Uterus (tissue), 4 donors: Measurements from ENCODE around the gene ZNF385C. TPM values are rescaled to one million over a fixed set of nuclear protein-coding genes. Genes with fewer than 3 reads are reported as not detected.

Source experiments
- DNase-seq, 2 donors: peaks; one replicate each; pipeline ENCODE4 v3.0.0-alpha.2; 2019 to 2020
- H3K27ac ChIP-seq, 2 donors: fragments of 200-600 bp; sonication (generic); 1 replicate in 1 of 2; 2 replicates in 1 of 2; pipeline ENCODE4 v1.5.1; 2016 to 2018
- H3K27me3 ChIP-seq, 2 donors: fragments of 200-600 bp; sonication (generic); one replicate each; pipeline ENCODE4 v1.5.1; 2018 to 2019; ENCODE audit warnings: control low read depth in 1 of 2
- H3K36me3 ChIP-seq, 2 donors: fragments of 200-600 bp; sonication (generic); one replicate each; pipeline ENCODE4 v1.5.1; 2019; ENCODE audit warnings: control low read depth in 1 of 2
- H3K4me1 ChIP-seq, 2 donors: fragments of 200-600 bp; sonication (generic); one replicate each; pipeline ENCODE4 v1.5.1; 2018 to 2019; ENCODE audit warnings: control low read depth in 1 of 2
- H3K4me3 ChIP-seq, 2 donors: fragments of 200-600 bp; sonication (generic); 1 replicate in 1 of 2; 2 replicates in 1 of 2; pipeline ENCODE4 v1.5.1; 2018 to 2019; ENCODE audit warnings: mild to moderate bottlenecking in 1 of 2
- H3K9me3 ChIP-seq, 2 donors: fragments of 200-600 bp; sonication (generic); one replicate each; pipeline ENCODE4 v1.5.1; 2019; ENCODE audit warnings: control low read depth in 1 of 2
- POLR2A ChIP-seq, 2 donors: fragments of 450-650 bp; IDR thresholded peaks; one replicate each; pipeline ENCODE4 v1.6.1; 2016; ENCODE audit warnings: antibody characterized with exemption in 2 of 2, mild to moderate bottlenecking in 1 of 2, moderate library complexity in 1 of 2
- intact Hi-C: fragments of 100-400 bp; cut with DNase I; formaldehyde crosslinking; loops from one replicate; pipeline ENCODE4 v1.15.1; 2023; ENCODE audit warnings: low total_unique reads
- total RNA-seq, 4 donors: library from RNA; depleted of rRNA in 3 of 4; stranded (reverse); fragments of >200 nt in 3 of 4; gene quantifications; one replicate each; pipeline versions ENCODE4 v1.1.0 to v1.2.4, GENCODE V29; 2014 to 2023
- TF ChIP-seq, protein P1 (sequence below), 4 experiments: fragments of 200-600 bp in 2 of 4; fragments of 450-650 bp in 2 of 4; sonication (generic) in 2 of 4; IDR thresholded peaks; one replicate each; pipeline ENCODE4 v1.5.1; 2016 to 2019; ENCODE audit warnings: antibody characterized with exemption in 4 of 4, mild to moderate bottlenecking in 2 of 4, moderate library complexity in 1 of 4
- donor health status: DM: yes; HTN: yes; CAD: no.

ZNF385C gene
- total RNA-seq, 4 donors from 2014 or later: 0.48 to 1.0 TPM; not detected in 2

DNA sequence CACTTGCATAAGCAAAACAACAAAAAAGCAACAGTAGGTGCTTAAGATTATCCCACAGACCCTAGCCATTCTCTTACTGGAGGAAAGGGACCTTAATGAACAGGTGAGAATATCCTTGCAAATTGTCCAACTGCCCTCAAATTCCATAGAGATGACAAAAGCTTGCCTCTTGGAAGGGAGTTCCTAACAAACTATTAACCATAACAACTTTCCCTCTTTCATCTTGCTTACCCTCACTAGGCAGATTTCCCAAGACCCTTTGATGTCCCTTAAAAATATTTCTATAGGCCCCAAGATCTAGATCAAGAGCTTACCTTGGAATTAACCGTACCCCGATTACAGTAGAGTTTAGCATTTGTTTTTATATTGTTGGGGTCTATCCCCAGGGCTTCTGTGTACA lies 109.9 kb downstream of the ZNF385C start:
- no peaks in the 10 kb centered on the region for H3K9me3 ChIP-seq
- no peaks in the 10 kb centered on the region for H3K36me3 ChIP-seq
- H3K27me3 ChIP-seq: no peaks in the 10 kb centered on the region
- no peak for DNase-seq
- TF ChIP-seq, protein P1, sequence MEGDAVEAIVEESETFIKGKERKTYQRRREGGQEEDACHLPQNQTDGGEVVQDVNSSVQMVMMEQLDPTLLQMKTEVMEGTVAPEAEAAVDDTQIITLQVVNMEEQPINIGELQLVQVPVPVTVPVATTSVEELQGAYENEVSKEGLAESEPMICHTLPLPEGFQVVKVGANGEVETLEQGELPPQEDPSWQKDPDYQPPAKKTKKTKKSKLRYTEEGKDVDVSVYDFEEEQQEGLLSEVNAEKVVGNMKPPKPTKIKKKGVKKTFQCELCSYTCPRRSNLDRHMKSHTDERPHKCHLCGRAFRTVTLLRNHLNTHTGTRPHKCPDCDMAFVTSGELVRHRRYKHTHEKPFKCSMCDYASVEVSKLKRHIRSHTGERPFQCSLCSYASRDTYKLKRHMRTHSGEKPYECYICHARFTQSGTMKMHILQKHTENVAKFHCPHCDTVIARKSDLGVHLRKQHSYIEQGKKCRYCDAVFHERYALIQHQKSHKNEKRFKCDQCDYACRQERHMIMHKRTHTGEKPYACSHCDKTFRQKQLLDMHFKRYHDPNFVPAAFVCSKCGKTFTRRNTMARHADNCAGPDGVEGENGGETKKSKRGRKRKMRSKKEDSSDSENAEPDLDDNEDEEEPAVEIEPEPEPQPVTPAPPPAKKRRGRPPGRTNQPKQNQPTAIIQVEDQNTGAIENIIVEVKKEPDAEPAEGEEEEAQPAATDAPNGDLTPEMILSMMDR (IDR thresholded peaks at IDR 0.05): no peak
- no peak for TF ChIP-seq POLR2A (IDR thresholded peaks at IDR 0.05)
- intact Hi-C loops: no loop called here
- no peak overlapping the region for H3K4me3 ChIP-seq
- H3K27ac ChIP-seq: no peak overlapping the region
- H3K4me1 ChIP-seq: no peaks in the 10 kb centered on the region

DNA sequence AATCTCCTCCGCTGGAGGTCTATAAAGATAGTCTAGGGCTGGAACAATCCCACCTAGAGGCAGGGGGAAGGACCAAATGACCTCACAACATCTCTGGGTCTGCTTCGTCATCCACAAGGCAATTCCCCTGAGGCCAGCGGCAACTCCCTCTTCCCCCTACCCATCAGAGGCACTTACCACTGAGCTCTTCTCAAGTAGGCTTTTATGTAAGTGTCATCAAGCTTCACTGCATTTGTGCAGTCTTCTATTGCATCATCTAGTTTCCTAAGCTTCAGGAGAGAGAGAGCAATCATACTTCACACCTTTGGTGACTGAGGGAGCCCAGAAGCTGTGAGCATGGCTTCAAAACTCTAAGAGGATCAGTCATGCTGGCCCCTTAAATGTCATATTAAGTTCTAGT lies 110.6 kb downstream of the ZNF385C start:
- H3K27ac ChIP-seq: no peak overlapping the region
- intact Hi-C loops: no loop called here
- H3K4me1 ChIP-seq: no peaks in the 10 kb centered on the region
- H3K4me3 ChIP-seq: no peak overlapping the region
- TF ChIP-seq, protein P1 (IDR thresholded peaks at IDR 0.05): no peak
- no peak for TF ChIP-seq POLR2A (IDR thresholded peaks at IDR 0.05)
- H3K36me3 ChIP-seq: no peaks in the 10 kb centered on the region
- no peaks in the 10 kb centered on the region for H3K9me3 ChIP-seq
- no peaks in the 10 kb centered on the region for H3K27me3 ChIP-seq
- DNase-seq: no peak

DNA sequence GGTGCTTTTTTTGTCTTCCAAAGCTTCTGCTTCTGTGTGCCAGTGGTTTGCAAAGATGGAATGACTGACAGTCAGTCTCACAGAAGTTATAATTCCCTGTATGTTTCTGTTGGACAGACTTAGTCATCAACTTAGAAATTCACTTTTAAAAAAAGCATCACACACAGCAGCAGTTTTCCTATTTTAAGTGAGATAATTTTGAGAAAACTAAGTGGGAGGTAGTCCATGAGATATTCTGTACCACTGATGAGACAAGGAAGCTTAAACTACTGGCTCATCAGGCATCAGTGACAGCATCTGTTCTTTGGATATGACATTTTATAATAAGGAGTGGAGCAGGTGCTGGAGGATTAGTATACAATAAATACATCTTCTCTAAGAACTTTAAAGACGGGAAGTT lies 111.6 kb downstream of the ZNF385C start:
- intact Hi-C loops: no loop called here

DNA sequence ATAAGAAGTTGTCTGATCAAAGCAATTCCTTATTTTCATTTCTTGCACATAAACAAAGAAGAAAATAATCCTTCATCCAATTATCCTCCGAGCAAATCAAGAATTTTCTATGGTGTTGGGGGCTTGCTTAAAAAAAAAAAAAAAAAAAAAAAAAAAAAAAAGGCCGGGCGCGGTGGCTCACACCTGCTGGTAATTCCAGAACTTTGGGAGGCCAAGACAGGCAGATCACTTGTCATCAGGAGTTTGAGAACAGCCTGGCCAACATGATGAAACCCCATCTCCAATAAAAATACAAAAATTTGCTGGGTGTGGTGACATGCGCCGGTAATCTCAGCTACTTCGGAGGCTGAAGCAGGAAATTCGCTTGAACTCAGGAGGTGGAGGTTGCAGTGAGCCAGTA lies 112.4 kb downstream of the ZNF385C start:
- TF ChIP-seq POLR2A (IDR thresholded peaks at IDR 0.05): no peak
- TF ChIP-seq, protein P1 (IDR thresholded peaks at IDR 0.05): no peak
- H3K9me3 ChIP-seq: no peaks in the 10 kb centered on the region
- H3K36me3 ChIP-seq: no peaks in the 10 kb centered on the region
- no peak overlapping the region for H3K4me3 ChIP-seq
- no peak for DNase-seq
- H3K27ac ChIP-seq: no peak overlapping the region
- intact Hi-C loops: no loop called here
- no peaks in the 10 kb centered on the region for H3K27me3 ChIP-seq
- H3K4me1 ChIP-seq: no peaks in the 10 kb centered on the region

More for the DNA sequence above, 111.6 kb downstream of the ZNF385C start:
- H3K4me3 ChIP-seq: no peak overlapping the region
- no peaks in the 10 kb centered on the region for H3K36me3 ChIP-seq
- DNase-seq: no peak
- no peaks in the 10 kb centered on the region for H3K4me1 ChIP-seq
- H3K9me3 ChIP-seq: no peaks in the 10 kb centered on the region
- TF ChIP-seq, protein P1 (IDR thresholded peaks at IDR 0.05): no peak
- TF ChIP-seq POLR2A (IDR thresholded peaks at IDR 0.05): no peak
- no peaks in the 10 kb centered on the region for H3K27me3 ChIP-seq
- H3K27ac ChIP-seq: no peak overlapping the region

DNA sequence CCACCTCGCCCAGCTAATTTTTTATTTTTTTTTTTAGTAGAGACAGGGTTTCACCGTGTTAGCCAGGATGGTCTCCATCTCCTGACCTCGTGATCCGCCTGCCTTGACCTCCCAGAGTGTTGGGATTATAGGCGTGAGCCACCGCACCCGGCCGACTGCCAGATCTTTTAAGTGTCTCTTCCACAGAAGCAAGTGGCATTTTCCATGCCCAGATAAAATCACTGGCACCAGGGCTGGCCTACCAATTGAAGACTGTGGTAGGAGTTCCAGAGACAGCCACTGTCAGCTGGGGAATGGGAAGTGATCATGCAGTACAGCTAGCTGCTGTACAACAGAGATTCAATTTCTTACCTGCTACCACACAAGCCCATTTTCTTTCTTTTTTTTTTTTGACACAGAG lies 113.8 kb downstream of the ZNF385C start:
- DNase-seq: no peak
- H3K4me3 ChIP-seq: no peak overlapping the region
- no peak for TF ChIP-seq POLR2A (IDR thresholded peaks at IDR 0.05)
- TF ChIP-seq, protein P1 (IDR thresholded peaks at IDR 0.05): no peak
- H3K9me3 ChIP-seq: no peaks in the 10 kb centered on the region
- intact Hi-C loops: no loop called here
- H3K36me3 ChIP-seq: no peaks in the 10 kb centered on the region
- H3K27ac ChIP-seq: no peak overlapping the region
- H3K4me1 ChIP-seq: no peaks in the 10 kb centered on the region
- H3K27me3 ChIP-seq: no peaks in the 10 kb centered on the region
